GM12875 (cell line): ENCODE results near the gene CHAF1A.

Experiments used
- H3K4me3 ChIP-seq: one replicate; pipeline ENCODE4 v1.5.1; 2011; ENCODE audit warnings: low read depth, low read length, control low read depth
- CTCF ChIP-seq: IDR thresholded peaks from 2 replicates; pipeline ENCODE4 v1.5.1; 2011; ENCODE audit warnings: low read depth, mild to moderate bottlenecking, control low read depth, inconsistent platforms, low read length, moderate library complexity, borderline replicate concordance; ENCODE audit not compliant: insufficient read depth

The CHAF1A gene

GRCh38 chr19:4414144-4414799, 11.8 kb downstream of the CHAF1A start:
- no peak overlapping the region for H3K4me3 ChIP-seq

GRCh38 chr19:4414800-4415321, 12.4 kb downstream of the CHAF1A start:
- H3K4me3 ChIP-seq = no peak overlapping the region
- no peak for TF ChIP-seq CTCF

More at GRCh38 chr19:4414144-4414799, 11.8 kb downstream of the CHAF1A start:
- no peak for TF ChIP-seq CTCF

GRCh38 chr19:4415352-4415751, 12.9 kb downstream of the CHAF1A start:
- TF ChIP-seq CTCF = no peak

GRCh38 chr19:4416268-4416667, 13.8 kb downstream of the CHAF1A start:
- no peak overlapping the region for H3K4me3 ChIP-seq
- TF ChIP-seq CTCF = no peak

More at GRCh38 chr19:4415352-4415751, 12.9 kb downstream of the CHAF1A start:
- no peak overlapping the region for H3K4me3 ChIP-seq

DNA sequence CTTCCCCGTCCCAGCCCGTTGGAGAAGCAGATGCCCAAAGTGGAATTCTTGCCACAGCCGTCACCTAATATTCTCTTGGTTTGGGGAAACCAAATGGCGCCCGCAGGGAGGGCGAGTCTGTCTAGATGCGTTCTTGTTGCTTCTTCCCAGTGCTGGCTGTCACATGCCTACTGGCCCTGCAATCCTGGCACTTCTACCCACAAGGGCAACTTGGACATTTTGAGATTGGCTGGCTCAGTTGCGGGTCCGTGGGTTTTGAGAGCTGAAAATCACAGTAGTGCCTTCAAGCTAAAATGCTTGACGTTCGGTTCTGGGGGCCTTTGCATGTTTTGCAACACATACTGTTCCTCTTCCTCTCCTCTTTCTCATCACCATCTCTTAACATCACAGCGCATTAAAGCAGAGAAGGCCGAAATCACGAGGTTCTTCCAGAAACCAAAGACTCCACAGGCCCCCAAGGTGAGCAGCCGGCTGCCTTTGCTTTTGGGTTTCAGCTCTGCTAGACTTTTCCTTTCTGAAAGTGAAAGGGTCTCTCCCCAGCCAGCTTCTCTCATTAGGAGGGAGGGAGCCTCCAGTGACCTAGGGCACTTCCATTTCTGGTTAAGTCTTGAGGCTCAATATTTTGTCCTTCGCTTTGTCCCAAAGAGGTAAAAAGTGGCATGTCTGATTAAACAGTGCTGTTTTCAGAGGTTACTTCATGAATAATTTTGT, 21.1 kb downstream of the CHAF1A start:
- no peak for TF ChIP-seq CTCF
- H3K4me3 ChIP-seq = no peak overlapping the region

GRCh38 chr19:4425537-4425936, 23.1 kb downstream of the CHAF1A start:
- TF ChIP-seq CTCF = no peak
- no peak overlapping the region for H3K4me3 ChIP-seq
